Upper lobe of right lung (tissue), 1 donor: ENCODE data around the gene PPP4C. TPM values are rescaled to one million over a fixed set of nuclear protein-coding genes. Genes with fewer than 3 reads are reported as not detected.
"Not testable (repeated sequence)": the region's sequence is repeated elsewhere in the genome, so short reads cannot be mapped to it uniquely, and the experiment has no call there.

Experiments used
- ATAC-seq: fragments of 200-7000 bp; cut with Tn5 transposase; one replicate; pipeline ENCODE4 v1.9.1; 2020; ENCODE audit warnings: mild to moderate bottlenecking, moderate library complexity
- DNase-seq: peaks from one replicate; pipeline ENCODE4 v3.0.0-alpha.2; 2020
- H3K27ac ChIP-seq: fragments of 200-600 bp; one replicate; pipeline ENCODE4 v1.8.0; 2022
- H3K27me3 ChIP-seq: fragments of 200-600 bp; one replicate; pipeline ENCODE4 v1.8.0; 2022; ENCODE audit warnings: mild to moderate bottlenecking
- H3K36me3 ChIP-seq: fragments of 200-600 bp; one replicate; pipeline ENCODE4 v1.8.0; 2022
- H3K4me1 ChIP-seq: fragments of 200-600 bp; one replicate; pipeline ENCODE4 v1.8.0; 2022
- H3K4me3 ChIP-seq: fragments of 200-600 bp; one replicate; pipeline ENCODE4 v1.8.0; 2022; ENCODE audit warnings: mild to moderate bottlenecking
- H3K9me3 ChIP-seq: fragments of 200-600 bp; one replicate; pipeline ENCODE4 v1.8.0; 2022
- intact Hi-C: fragments of 100-400 bp; cut with DNase I; formaldehyde crosslinking; loops from one replicate; pipeline ENCODE4 v1.11.0; 2022
- total RNA-seq: library from RNA; stranded (reverse); fragmentation: NEBNext Ultra II Directional; extraction: Animal tissue kit (Norgen Biotek cat#: 25700); gene quantifications from one replicate; pipeline ENCODE4 v1.2.1, GENCODE V29; 2021
- TF ChIP-seq, protein P1 (sequence below): fragments of 200-600 bp; IDR thresholded peaks from one replicate; pipeline ENCODE4 v1.8.0; 2022; ENCODE audit warnings: antibody characterized with exemption
- donor health status: DM: no; HTN: yes; CAD: no; lungs with severe emphysema.

Gene PPP4C
- total RNA-seq, 1 donor from 2014 or later = 74.2 TPM

DNA sequence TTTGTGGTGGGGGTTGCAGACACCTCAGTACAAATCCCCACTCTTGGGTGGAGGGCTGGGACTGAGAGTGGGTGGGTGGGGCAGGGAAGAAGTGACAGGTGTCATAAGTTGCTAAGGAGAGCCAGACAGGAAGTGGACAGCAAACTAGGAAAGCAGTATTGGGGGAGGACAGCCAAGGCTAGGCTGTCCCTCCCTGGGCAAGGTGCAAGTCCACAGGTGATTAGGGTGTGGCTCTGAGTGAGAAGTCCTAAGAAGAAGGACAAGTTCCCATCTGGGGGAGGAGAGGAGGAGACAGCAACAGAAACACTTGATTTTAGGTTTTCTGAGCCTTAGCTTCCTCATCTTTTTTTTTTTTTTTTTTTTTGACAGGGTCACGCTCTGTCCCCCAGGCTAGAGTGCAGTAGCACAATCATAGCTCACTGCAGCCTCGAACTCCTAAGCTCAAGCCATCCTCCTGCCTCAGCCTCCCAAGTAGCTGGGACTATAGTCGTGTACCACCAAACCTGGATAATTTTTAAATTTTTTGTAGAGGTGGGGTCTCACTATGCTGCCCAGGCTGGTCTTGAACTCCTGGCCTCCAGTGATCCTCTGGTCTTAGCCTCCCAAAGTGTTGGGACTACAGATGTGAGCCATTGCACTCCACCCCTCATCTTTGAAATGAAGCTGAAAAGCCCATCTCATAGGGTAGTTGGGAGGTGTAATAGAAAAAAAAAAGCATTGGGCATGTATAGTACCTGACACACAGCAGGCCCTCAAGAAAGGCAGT is 44.7 kb downstream of the PPP4C start:
- H3K36me3 ChIP-seq = peaks cover 41% of the 10 kb centered on the region
- peak overlapping the region; percentile 92 for H3K27ac ChIP-seq
- no peak overlapping the region for H3K4me3 ChIP-seq
- H3K4me1 ChIP-seq = peaks cover 27% of the 10 kb centered on the region
- no peaks in the 10 kb centered on the region for H3K27me3 ChIP-seq
- no peak for DNase-seq
- H3K9me3 ChIP-seq = no peaks in the 10 kb centered on the region
- TF ChIP-seq, protein P1, sequence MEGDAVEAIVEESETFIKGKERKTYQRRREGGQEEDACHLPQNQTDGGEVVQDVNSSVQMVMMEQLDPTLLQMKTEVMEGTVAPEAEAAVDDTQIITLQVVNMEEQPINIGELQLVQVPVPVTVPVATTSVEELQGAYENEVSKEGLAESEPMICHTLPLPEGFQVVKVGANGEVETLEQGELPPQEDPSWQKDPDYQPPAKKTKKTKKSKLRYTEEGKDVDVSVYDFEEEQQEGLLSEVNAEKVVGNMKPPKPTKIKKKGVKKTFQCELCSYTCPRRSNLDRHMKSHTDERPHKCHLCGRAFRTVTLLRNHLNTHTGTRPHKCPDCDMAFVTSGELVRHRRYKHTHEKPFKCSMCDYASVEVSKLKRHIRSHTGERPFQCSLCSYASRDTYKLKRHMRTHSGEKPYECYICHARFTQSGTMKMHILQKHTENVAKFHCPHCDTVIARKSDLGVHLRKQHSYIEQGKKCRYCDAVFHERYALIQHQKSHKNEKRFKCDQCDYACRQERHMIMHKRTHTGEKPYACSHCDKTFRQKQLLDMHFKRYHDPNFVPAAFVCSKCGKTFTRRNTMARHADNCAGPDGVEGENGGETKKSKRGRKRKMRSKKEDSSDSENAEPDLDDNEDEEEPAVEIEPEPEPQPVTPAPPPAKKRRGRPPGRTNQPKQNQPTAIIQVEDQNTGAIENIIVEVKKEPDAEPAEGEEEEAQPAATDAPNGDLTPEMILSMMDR = no peak
- intact Hi-C loops = no loop called here
- ATAC-seq = no peak

DNA sequence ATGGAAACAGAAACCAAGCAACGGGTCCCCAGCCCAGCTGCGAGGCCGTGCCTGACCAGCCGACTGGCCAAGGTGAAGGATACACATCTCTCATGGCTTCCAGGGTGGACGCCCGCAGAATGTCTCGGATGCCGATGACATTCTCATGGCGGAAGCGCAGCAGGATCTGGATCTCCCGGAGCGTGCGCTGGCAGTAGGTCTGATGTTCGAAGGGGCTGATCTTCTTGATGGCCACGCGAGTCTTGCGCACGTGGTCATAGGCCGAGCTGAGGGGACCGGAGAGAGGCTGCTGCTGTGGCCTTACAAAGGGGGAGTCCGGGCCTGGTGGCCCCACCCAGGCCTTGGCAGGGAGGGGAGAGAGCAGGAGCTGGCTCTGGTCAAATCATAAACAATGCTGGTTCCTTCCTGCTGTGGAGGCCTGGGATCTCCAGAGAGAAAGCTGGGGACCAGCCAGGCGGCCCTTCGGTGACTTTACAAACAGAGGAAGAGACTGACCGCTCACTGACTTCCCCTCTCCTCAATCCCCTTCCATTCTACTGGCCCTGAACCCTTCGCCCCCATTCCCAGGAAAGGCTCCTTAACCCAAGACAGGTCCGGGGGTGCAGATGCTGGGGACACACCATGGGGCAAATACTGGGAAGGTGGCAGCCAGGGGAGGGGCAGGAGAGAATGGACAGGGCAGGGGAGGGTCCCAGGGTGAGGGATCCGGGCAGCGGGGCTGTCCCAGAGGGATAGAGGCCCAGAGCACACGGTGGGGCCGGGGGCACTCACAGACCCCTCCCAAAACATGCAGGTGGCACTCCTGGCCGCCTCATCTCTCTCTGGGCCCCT is 46.2 kb downstream of the PPP4C start:
- H3K27ac ChIP-seq = peak overlapping the region; percentile 92
- DNase-seq (peak; percentile 67), ATAC-seq (peak; percentile 43)
- peak overlapping the region; percentile 90 for H3K4me3 ChIP-seq
- no peaks in the 10 kb centered on the region for H3K9me3 ChIP-seq
- peaks cover 28% of the 10 kb centered on the region for H3K36me3 ChIP-seq
- intact Hi-C loops = no loop called here
- H3K27me3 ChIP-seq = no peaks in the 10 kb centered on the region
- TF ChIP-seq, protein P1 = no peak
- H3K4me1 ChIP-seq = peaks cover 27% of the 10 kb centered on the region

DNA sequence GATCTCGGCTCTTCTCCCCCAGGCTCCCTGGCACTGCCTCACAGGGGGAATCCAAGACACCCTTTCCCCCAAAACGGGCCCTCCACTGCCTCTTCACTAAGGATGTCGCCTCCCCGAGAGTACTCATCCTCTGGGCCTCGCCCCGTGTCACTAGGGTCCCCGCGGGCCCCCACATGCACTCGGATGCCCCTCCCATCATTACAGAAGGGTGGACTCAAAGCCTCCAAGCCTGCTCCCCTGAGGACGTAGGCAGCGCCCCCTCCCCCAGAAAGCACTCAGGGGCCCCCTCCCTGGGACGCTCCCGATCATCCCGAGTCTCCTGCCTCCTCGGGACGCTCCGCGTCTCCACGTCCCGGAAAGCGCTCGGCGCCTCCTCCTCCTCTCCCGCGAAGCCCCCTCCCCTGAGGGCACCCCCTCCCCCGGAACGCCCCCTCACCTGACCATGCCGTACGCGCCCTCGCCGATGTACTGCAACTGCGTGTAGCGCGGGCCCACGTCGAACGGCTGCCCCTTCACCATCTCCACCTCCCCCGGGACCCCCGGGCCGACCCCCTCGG is 46.9 kb downstream of the PPP4C start:
- TF ChIP-seq, protein P1 = no peak
- H3K9me3 ChIP-seq = no peaks in the 10 kb centered on the region
- H3K36me3 ChIP-seq = peaks cover 21% of the 10 kb centered on the region
- ATAC-seq (peak; percentile 13), DNase-seq (no peak)
- intact Hi-C loops = no loop called here
- no peaks in the 10 kb centered on the region for H3K27me3 ChIP-seq
- peak overlapping the region; percentile 92 for H3K27ac ChIP-seq
- peak overlapping the region; percentile 90 for H3K4me3 ChIP-seq
- H3K4me1 ChIP-seq = peaks cover 27% of the 10 kb centered on the region

DNA sequence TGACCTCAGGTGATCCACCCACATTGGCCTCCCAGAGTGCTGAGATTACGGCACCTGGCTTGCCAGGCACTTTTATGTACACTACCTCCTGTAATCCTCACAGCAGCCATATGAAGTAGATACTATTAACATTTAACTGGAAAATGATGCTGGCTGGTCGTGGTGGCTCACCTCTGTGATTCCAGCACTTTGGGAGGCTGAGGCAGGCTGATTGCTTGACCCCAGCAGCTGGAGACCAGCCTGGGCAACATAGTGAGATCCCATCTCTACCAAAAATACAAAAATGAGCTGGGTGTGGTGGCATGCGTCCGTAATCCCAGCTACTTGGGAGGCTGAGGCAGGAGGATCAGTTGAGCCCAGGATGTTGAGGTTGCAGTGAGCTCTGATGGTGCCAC is 49.2 kb downstream of the PPP4C start:
- no peak overlapping the region for H3K4me3 ChIP-seq
- H3K36me3 ChIP-seq = peaks cover under 1% of the 10 kb centered on the region
- no peak for ATAC-seq
- DNase-seq = no peak
- intact Hi-C loops = no loop called here
- H3K4me1 ChIP-seq = peaks cover 27% of the 10 kb centered on the region
- no peaks in the 10 kb centered on the region for H3K27me3 ChIP-seq
- no peak overlapping the region for H3K27ac ChIP-seq
- TF ChIP-seq, protein P1 = no peak
- no peaks in the 10 kb centered on the region for H3K9me3 ChIP-seq

DNA sequence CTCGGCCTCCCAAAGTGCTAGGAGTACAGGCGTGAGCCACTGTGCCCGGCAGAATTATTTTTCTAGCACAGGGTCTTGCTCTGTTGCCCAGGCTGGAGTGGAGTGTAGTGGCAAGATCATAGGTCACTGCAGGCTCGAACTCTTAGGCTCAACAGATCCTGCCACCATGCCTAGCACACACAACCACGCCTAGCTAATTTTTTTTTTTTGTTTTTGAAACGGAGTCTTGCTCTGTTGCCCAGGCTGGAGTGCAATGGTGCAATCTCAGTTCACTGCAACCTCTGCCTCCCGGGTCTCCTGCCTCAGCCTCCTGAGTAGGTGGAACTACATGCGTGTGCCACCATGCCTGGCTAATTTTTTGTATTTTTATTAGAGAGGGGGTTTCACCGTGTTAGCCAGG is 49.9 kb downstream of the PPP4C start:
- H3K36me3 ChIP-seq, ATAC-seq, H3K4me3 ChIP-seq, intact Hi-C loops, H3K9me3 ChIP-seq, H3K27ac ChIP-seq, DNase-seq, H3K27me3 ChIP-seq: not testable (repeated sequence)
- peaks cover 26% of the 10 kb centered on the region for H3K4me1 ChIP-seq

DNA sequence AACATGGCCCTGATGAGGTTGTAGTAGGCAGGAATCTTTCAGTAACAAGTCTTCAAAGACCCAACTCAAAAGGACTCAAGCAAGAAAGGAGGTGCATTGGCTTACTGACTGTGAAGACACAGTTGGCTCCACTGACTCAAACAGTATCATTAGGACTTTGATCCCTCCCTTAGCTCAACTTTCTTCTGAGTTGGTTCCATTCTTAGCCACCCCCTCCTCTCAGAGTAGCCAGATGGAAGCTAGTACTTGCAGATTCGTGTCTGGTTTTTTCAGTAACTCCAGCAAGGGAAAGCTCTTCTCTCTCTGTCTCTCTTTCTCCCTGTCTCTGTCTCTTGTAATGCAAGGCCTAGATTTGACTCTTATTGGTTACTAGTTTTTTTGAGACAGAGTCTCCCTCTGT is 52.2 kb downstream of the PPP4C start:
- DNase-seq (no peak), ATAC-seq (no peak)
- no peak overlapping the region for H3K4me3 ChIP-seq
- H3K4me1 ChIP-seq = peaks cover 10% of the 10 kb centered on the region
- no peaks in the 10 kb centered on the region for H3K36me3 ChIP-seq
- H3K27ac ChIP-seq = no peak overlapping the region
- no peaks in the 10 kb centered on the region for H3K9me3 ChIP-seq
- TF ChIP-seq, protein P1 = no peak
- no peaks in the 10 kb centered on the region for H3K27me3 ChIP-seq
- intact Hi-C loops = no loop called here
